ENCODE measurements around the gene COG7.

The COG7 gene

GRCh38 chr16:23377071-23377931 lies 75.7 kb downstream of the COG7 start:
- no peak for TF ChIP-seq CTCF (IDR thresholded peaks at IDR 0.05; ENCODE audit: extremely low read depth, insufficient read depth, missing control alignments)
- in situ Hi-C loops (cut with MboI; ENCODE audit: low pct_unique_long_range_greater_than_20kb, low sequenced_read_pairs, unreplicated experiment): no loop called here
- no peak for DNase-seq (ENCODE audit: low spot score)

GRCh38 chr16:23375643-23376042 lies 77.3 kb downstream of the COG7 start:
- in situ Hi-C loops (cut with MboI; ENCODE audit: low pct_unique_long_range_greater_than_20kb, low sequenced_read_pairs, unreplicated experiment): no loop called here
- no peak for DNase-seq (ENCODE audit: low spot score)

GRCh38 chr16:23374721-23375510 lies 78.1 kb downstream of the COG7 start:
- in situ Hi-C loops (cut with MboI; ENCODE audit: low pct_unique_long_range_greater_than_20kb, low sequenced_read_pairs, unreplicated experiment): no loop called here
- no peak for DNase-seq (ENCODE audit: low spot score)
- no peak for TF ChIP-seq CTCF (IDR thresholded peaks at IDR 0.05; ENCODE audit: extremely low read depth, insufficient read depth, missing control alignments)

More at GRCh38 chr16:23375643-23376042, 77.3 kb downstream of the COG7 start:
- no peak for TF ChIP-seq CTCF (IDR thresholded peaks at IDR 0.05; ENCODE audit: extremely low read depth, insufficient read depth, missing control alignments)

GRCh38 chr16:23373436-23374219 lies 79.4 kb downstream of the COG7 start:
- in situ Hi-C loops (cut with MboI; ENCODE audit: low pct_unique_long_range_greater_than_20kb, low sequenced_read_pairs, unreplicated experiment): no loop called here

GRCh38 chr16:23371368-23371767 lies 81.6 kb downstream of the COG7 start:
- no peak for DNase-seq (ENCODE audit: low spot score)
- TF ChIP-seq CTCF (IDR thresholded peaks at IDR 0.05; ENCODE audit: extremely low read depth, insufficient read depth, missing control alignments): peak; percentile 35
- in situ Hi-C loops (cut with MboI; ENCODE audit: low pct_unique_long_range_greater_than_20kb, low sequenced_read_pairs, unreplicated experiment): no loop called here

More at GRCh38 chr16:23373436-23374219, 79.4 kb downstream of the COG7 start:
- TF ChIP-seq CTCF (IDR thresholded peaks at IDR 0.05; ENCODE audit: extremely low read depth, insufficient read depth, missing control alignments): no peak
- no peak for DNase-seq (ENCODE audit: low spot score)

- no peak for TF ChIP-seq CTCF (IDR thresholded peaks at IDR 0.05; ENCODE audit: extremely low read depth, insufficient read depth, missing control alignments)
- no peak for DNase-seq (ENCODE audit: low spot score)
- in situ Hi-C loops (cut with MboI; ENCODE audit: low pct_unique_long_range_greater_than_20kb, low sequenced_read_pairs, unreplicated experiment): no loop called here
These were observed 83.6 kb downstream of the COG7 start for GRCh38 chr16:23369416-23369815.

Measured in GM13977 (cell line).